Measurements from ENCODE around the gene TSC2. TPM values are rescaled to one million over a fixed set of nuclear protein-coding genes. Genes with fewer than 3 reads are reported as not detected.
"Not testable (repeated sequence)": the region's sequence is repeated elsewhere in the genome, so short reads cannot be mapped to it uniquely, and the experiment has no call there.

The TSC2 gene
- total RNA-seq, 4 donors from 2014 or later, result 88.3 to 206 (median 127) TPM

GRCh38 chr16:2102471-2102870 lies 54.7 kb downstream of the TSC2 start:
- peaks cover 0 to 20% (median 2%) of the 10 kb centered on the region in 4 donors for H3K36me3 ChIP-seq
- 95% methylated on average over 19 of the region's 19 CpGs; no CpG with 5 or more reads in 1 of the 2 donors for WGBS, 2 donors (ENCODE audit: low coverage in 1 of 2)
- no peaks in the 10 kb centered on the region for H3K27me3 ChIP-seq

GRCh38 chr16:2104464-2104863 lies 56.7 kb downstream of the TSC2 start:
- in situ Hi-C loops (cut with MboI; ENCODE audit: low pct_ligation_motif_present in 1 of 4, low pct_unique_long_range_greater_than_20kb in 1 of 4, low sequenced_read_pairs in 3 of 4); intact Hi-C loops (cut with DNase I; ENCODE audit: low total_unique reads); H3K27ac ChIP-seq; H3K4me1 ChIP-seq; H3K27me3 ChIP-seq; DNase-seq; H3K4me3 ChIP-seq; H3K9me3 ChIP-seq: not testable (repeated sequence)
- 98% methylated on average over 9 of the region's 20 CpGs; no CpG with 5 or more reads in 1 of the 2 donors for WGBS, 2 donors (ENCODE audit: low coverage in 1 of 2)
- peaks cover 0 to 27% (median 0%) of the 10 kb centered on the region in 4 donors for H3K36me3 ChIP-seq

More at GRCh38 chr16:2102471-2102870, 54.7 kb downstream of the TSC2 start:
- no peaks in the 10 kb centered on the region for H3K4me1 ChIP-seq
- H3K4me3 ChIP-seq, result no peak overlapping the region
- no peak overlapping the region for H3K27ac ChIP-seq
- TF ChIP-seq POLR2A (IDR thresholded peaks at IDR 0.05) (no peak), POLR2AphosphoS5 (IDR thresholded peaks at IDR 0.05) (no peak), CTCF (IDR thresholded peaks at IDR 0.05) (no peak), EP300 (IDR thresholded peaks at IDR 0.05; ENCODE audit: low read depth) (no peak)
- DNase-seq, result no peak
- no peaks in the 10 kb centered on the region for H3K9me3 ChIP-seq
- in situ Hi-C loops (cut with MboI; ENCODE audit: low pct_ligation_motif_present in 1 of 4, low pct_unique_long_range_greater_than_20kb in 1 of 4, low sequenced_read_pairs in 3 of 4) (no loop called here), intact Hi-C loops (cut with DNase I; ENCODE audit: low total_unique reads) (no loop called here)

- H3K27me3 ChIP-seq; intact Hi-C loops (cut with DNase I; ENCODE audit: low total_unique reads); in situ Hi-C loops (cut with MboI; ENCODE audit: low pct_ligation_motif_present in 1 of 4, low pct_unique_long_range_greater_than_20kb in 1 of 4, low sequenced_read_pairs in 3 of 4); H3K9me3 ChIP-seq; H3K27ac ChIP-seq; H3K4me3 ChIP-seq; H3K4me1 ChIP-seq; DNase-seq: not testable (repeated sequence)
- WGBS, 2 donors (ENCODE audit: low coverage in 1 of 2), result 87% methylated on average over 11 of the region's 21 CpGs; no CpG with 5 or more reads in 1 of the 2 donors
- peaks cover 0 to 24% (median 0%) of the 10 kb centered on the region in 4 donors for H3K36me3 ChIP-seq
Measured at GRCh38 chr16:2105291-2105690, 57.5 kb downstream of the TSC2 start.

- intact Hi-C loops (cut with DNase I; ENCODE audit: low total_unique reads); DNase-seq; H3K27ac ChIP-seq; H3K4me3 ChIP-seq; H3K27me3 ChIP-seq; H3K4me1 ChIP-seq; H3K9me3 ChIP-seq; in situ Hi-C loops (cut with MboI; ENCODE audit: low pct_ligation_motif_present in 1 of 4, low pct_unique_long_range_greater_than_20kb in 1 of 4, low sequenced_read_pairs in 3 of 4): not testable (repeated sequence)
- H3K36me3 ChIP-seq, result peaks cover 0 to 26% (median 2%) of the 10 kb centered on the region in 4 donors
- WGBS, 2 donors (ENCODE audit: low coverage in 1 of 2), result no CpG with 5 or more reads among the region's 22 CpGs
Measured at GRCh38 chr16:2105769-2106168, 58.0 kb downstream of the TSC2 start.

GRCh38 chr16:2106211-2106610 lies 58.4 kb downstream of the TSC2 start:
- intact Hi-C loops (cut with DNase I; ENCODE audit: low total_unique reads), result not testable (repeated sequence)

GRCh38 chr16:2107121-2107790 lies 59.5 kb downstream of the TSC2 start:
- DNase-seq; intact Hi-C loops (cut with DNase I; ENCODE audit: low total_unique reads); H3K4me1 ChIP-seq; H3K9me3 ChIP-seq; H3K27ac ChIP-seq; H3K27me3 ChIP-seq; in situ Hi-C loops (cut with MboI; ENCODE audit: low pct_ligation_motif_present in 1 of 4, low pct_unique_long_range_greater_than_20kb in 1 of 4, low sequenced_read_pairs in 3 of 4); H3K4me3 ChIP-seq: not testable (repeated sequence)
- WGBS, 2 donors (ENCODE audit: low coverage in 1 of 2), result 82% methylated on average over 17 of the region's 17 CpGs; no CpG with 5 or more reads in 1 of the 2 donors
- peaks cover 0 to 26% (median 3%) of the 10 kb centered on the region in 4 donors for H3K36me3 ChIP-seq

More at GRCh38 chr16:2106211-2106610, 58.4 kb downstream of the TSC2 start:
- H3K36me3 ChIP-seq, result peaks cover 0 to 26% (median 3%) of the 10 kb centered on the region in 4 donors
- H3K27me3 ChIP-seq; H3K4me1 ChIP-seq; H3K27ac ChIP-seq; H3K4me3 ChIP-seq; H3K9me3 ChIP-seq; DNase-seq; in situ Hi-C loops (cut with MboI; ENCODE audit: low pct_ligation_motif_present in 1 of 4, low pct_unique_long_range_greater_than_20kb in 1 of 4, low sequenced_read_pairs in 3 of 4): not testable (repeated sequence)
- 90% methylated on average over 27 of the region's 38 CpGs; no CpG with 5 or more reads in 1 of the 2 donors for WGBS, 2 donors (ENCODE audit: low coverage in 1 of 2)

- H3K27me3 ChIP-seq; H3K9me3 ChIP-seq; in situ Hi-C loops (cut with MboI; ENCODE audit: low pct_ligation_motif_present in 1 of 4, low pct_unique_long_range_greater_than_20kb in 1 of 4, low sequenced_read_pairs in 3 of 4); H3K27ac ChIP-seq; intact Hi-C loops (cut with DNase I; ENCODE audit: low total_unique reads); H3K4me1 ChIP-seq; DNase-seq; H3K4me3 ChIP-seq: not testable (repeated sequence)
- 91% methylated on average over 15 of the region's 23 CpGs; no CpG with 5 or more reads in 1 of the 2 donors for WGBS, 2 donors (ENCODE audit: low coverage in 1 of 2)
- peaks cover 0 to 26% (median 3%) of the 10 kb centered on the region in 4 donors for H3K36me3 ChIP-seq
Measured at GRCh38 chr16:2107791-2108125, 60.0 kb downstream of the TSC2 start.

- H3K9me3 ChIP-seq; in situ Hi-C loops (cut with MboI; ENCODE audit: low pct_ligation_motif_present in 1 of 4, low pct_unique_long_range_greater_than_20kb in 1 of 4, low sequenced_read_pairs in 3 of 4); DNase-seq; H3K27ac ChIP-seq; H3K27me3 ChIP-seq; H3K4me1 ChIP-seq; intact Hi-C loops (cut with DNase I; ENCODE audit: low total_unique reads); H3K4me3 ChIP-seq: not testable (repeated sequence)
- 97% methylated on average over 47 of the region's 73 CpGs; no CpG with 5 or more reads in 1 of the 2 donors for WGBS, 2 donors (ENCODE audit: low coverage in 1 of 2)
- peaks cover 0 to 20% (median 3%) of the 10 kb centered on the region in 4 donors for H3K36me3 ChIP-seq
Measured at GRCh38 chr16:2108446-2109270, 60.9 kb downstream of the TSC2 start.

- H3K4me1 ChIP-seq; in situ Hi-C loops (cut with MboI; ENCODE audit: low pct_ligation_motif_present in 1 of 4, low pct_unique_long_range_greater_than_20kb in 1 of 4, low sequenced_read_pairs in 3 of 4); H3K9me3 ChIP-seq; intact Hi-C loops (cut with DNase I; ENCODE audit: low total_unique reads); H3K27ac ChIP-seq; DNase-seq; H3K27me3 ChIP-seq; H3K4me3 ChIP-seq: not testable (repeated sequence)
- 96% methylated on average over 25 of the region's 25 CpGs; no CpG with 5 or more reads in 1 of the 2 donors for WGBS, 2 donors (ENCODE audit: low coverage in 1 of 2)
- H3K36me3 ChIP-seq, result peaks cover 0 to 19% (median 3%) of the 10 kb centered on the region in 4 donors
Measured at GRCh38 chr16:2109271-2109580, 61.4 kb downstream of the TSC2 start.

Measured in transverse colon (tissue), 4 donors.